Calu3 (cell line): Measurements from ENCODE around the gene MUC20. TPM values are rescaled to one million over a fixed set of nuclear protein-coding genes. Genes with fewer than 3 reads are reported as not detected.
A peak's percentile ranks its signal among the peaks of the same experiment; 100 is the strongest.

Source experiments
- BruUV-seq: library from RNA; stranded (reverse); fragments of 400-500 nt; replicated peaks from 2 replicates; lab custom pipeline; 2021; lab: Mats Ljungman, UMichigan
- CTCF ChIA-PET: fragments of 300-600 bp; sonication (Branson Sonifier 250); formaldehyde crosslinking; loops from one replicate; lab custom pipeline; 2022; ENCODE audit warnings: antibody characterized with exemption; lab: Charles Lee
- DNase-seq: peaks from one replicate; pipeline ENCODE4 v3.0.0; 2022
- H3K27ac Mint-ChIP-seq: one replicate; pipeline ENCODE4 v1.8.0; 2022; ENCODE audit warnings: mixed read lengths; ENCODE audit not compliant: unreplicated experiment
- H3K27me3 Mint-ChIP-seq: one replicate; pipeline ENCODE4 v1.8.0; 2022; ENCODE audit warnings: mixed read lengths; ENCODE audit not compliant: unreplicated experiment
- H3K36me3 Mint-ChIP-seq: one replicate; pipeline ENCODE4 v1.8.0; 2022; ENCODE audit warnings: mild to moderate bottlenecking, moderate library complexity, mixed read lengths; ENCODE audit not compliant: insufficient read depth, unreplicated experiment
- H3K4me1 Mint-ChIP-seq: one replicate; pipeline ENCODE4 v1.8.0; 2022; ENCODE audit warnings: mild to moderate bottlenecking, low read depth, mixed read lengths; ENCODE audit not compliant: unreplicated experiment
- H3K4me3 Mint-ChIP-seq: one replicate; pipeline ENCODE4 v1.8.0; 2022; ENCODE audit warnings: mild to moderate bottlenecking, low read depth, moderate library complexity, mixed read lengths; ENCODE audit not compliant: unreplicated experiment
- H3K9me3 Mint-ChIP-seq: one replicate; pipeline ENCODE4 v1.8.0; 2022; ENCODE audit warnings: low read depth, mixed read lengths; ENCODE audit not compliant: unreplicated experiment
- CTCF ChIP-seq: fragments of 200-600 bp; IDR thresholded peaks from one replicate; pipeline ENCODE4 v1.8.0; 2022; ENCODE audit warnings: antibody characterized with exemption; ENCODE audit not compliant: unreplicated experiment
- intact Hi-C: fragments of 100-400 bp; cut with micrococcal nuclease; formaldehyde crosslinking; loops from one replicate; pipeline ENCODE4 v1.10.0; 2022; ENCODE audit not compliant: unreplicated experiment
- total RNA-seq: library from RNA; stranded (reverse); gene quantifications from 2 replicates; pipeline ENCODE4 v1.2.3, GENCODE V29; 2022

The MUC20 gene
- total RNA-seq, 1 experiment from 2014 or later: 83.1 TPM

GRCh38 chr3:195696632-195697278 is 24.0 kb upstream of the MUC20 start:
- H3K36me3 Mint-ChIP-seq: peaks cover 44% of the 10 kb centered on the region
- intact Hi-C loops: no loop called here
- CTCF ChIA-PET: no interaction called here

GRCh38 chr3:195697582-195698324 is 23.0 kb upstream of the MUC20 start:
- Mint-ChIP-seq H3K36me3 (peaks cover 36% of the 10 kb centered on the region), H3K9me3 (no peaks in the 10 kb centered on the region), H3K4me1 (peaks cover 18% of the 10 kb centered on the region), H3K4me3 (no peak overlapping the region), H3K27me3 (no peaks in the 10 kb centered on the region), H3K27ac (peak overlapping the region; percentile 1)
- intact Hi-C loops: no loop called here
- TF ChIP-seq CTCF: no peak
- DNase-seq: no peak
- BruUV-seq: no TSS peak
- CTCF ChIA-PET: no interaction called here

More at GRCh38 chr3:195696632-195697278, 24.0 kb upstream of the MUC20 start:
- TF ChIP-seq CTCF: no peak
- H3K27me3 Mint-ChIP-seq: no peaks in the 10 kb centered on the region
- no peaks in the 10 kb centered on the region for H3K9me3 Mint-ChIP-seq
- peaks cover 18% of the 10 kb centered on the region for H3K4me1 Mint-ChIP-seq
- no peak for DNase-seq
- no TSS peak for BruUV-seq
- H3K4me3 Mint-ChIP-seq: no peak overlapping the region
- H3K27ac Mint-ChIP-seq: no peak overlapping the region

DNA sequence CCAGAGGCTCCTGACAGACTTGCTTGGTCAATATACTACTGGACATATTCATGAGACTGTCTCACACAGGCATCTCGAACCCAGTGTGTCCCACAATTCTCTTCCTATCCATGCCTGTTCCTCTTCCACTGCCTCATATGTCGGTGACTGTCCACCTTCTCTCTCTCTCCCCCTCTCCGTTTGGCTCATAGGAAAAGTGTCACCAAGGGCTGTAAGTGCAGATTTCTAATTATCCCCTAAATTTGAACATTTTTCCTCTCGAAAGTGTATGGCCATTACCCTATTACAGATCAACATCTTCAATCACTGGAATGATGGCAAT is 22.5 kb upstream of the MUC20 start:
- intact Hi-C loops: no loop called here
- BruUV-seq: no TSS peak
- no peaks in the 10 kb centered on the region for H3K9me3 Mint-ChIP-seq
- H3K27me3 Mint-ChIP-seq: no peaks in the 10 kb centered on the region
- H3K4me3 Mint-ChIP-seq: no peak overlapping the region
- CTCF ChIA-PET: no interaction called here
- DNase-seq: no peak
- peaks cover 34% of the 10 kb centered on the region for H3K36me3 Mint-ChIP-seq
- H3K4me1 Mint-ChIP-seq: peaks cover 18% of the 10 kb centered on the region
- no peak for TF ChIP-seq CTCF
- H3K27ac Mint-ChIP-seq: peak overlapping the region; percentile 1

DNA sequence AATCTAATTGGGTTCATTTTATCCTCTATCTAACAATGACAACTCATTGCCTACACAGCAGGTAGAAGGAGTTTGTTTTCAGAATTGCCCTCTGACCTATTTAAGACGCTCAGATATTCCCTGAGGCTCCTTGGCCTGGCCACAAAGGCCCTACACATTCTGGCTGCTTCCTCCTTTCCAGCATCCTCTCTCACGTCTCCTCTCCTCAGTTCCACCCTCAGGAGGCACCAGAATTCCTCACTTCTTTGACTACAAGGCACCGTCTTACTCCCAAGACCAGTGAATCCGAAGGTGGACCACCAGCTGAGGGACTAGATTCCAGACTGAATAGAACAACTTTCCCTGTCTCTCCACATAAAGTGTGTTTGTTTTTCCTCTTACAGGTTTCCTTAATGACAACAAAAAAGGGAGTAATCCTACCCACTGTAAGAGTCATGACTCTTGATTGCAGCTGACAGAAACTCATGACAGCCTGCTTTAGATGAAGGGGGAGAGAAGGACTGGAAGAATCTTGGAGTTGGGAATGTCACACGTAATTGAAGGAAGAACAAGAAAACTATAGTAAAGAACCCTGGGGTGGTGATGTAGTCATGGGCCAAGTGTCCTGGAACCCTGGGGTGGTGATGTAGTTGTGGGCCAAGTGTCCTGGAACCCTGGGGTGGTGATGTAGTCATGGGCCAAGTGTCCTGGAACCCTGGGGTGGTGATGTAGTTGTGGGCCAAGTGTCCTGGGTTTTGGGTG is 22.0 kb upstream of the MUC20 start:
- Mint-ChIP-seq H3K27me3 (no peaks in the 10 kb centered on the region), H3K4me3 (no peak overlapping the region), H3K9me3 (no peaks in the 10 kb centered on the region), H3K4me1 (peaks cover 18% of the 10 kb centered on the region), H3K27ac (peak overlapping the region; percentile 1), H3K36me3 (peaks cover 35% of the 10 kb centered on the region)
- CTCF ChIA-PET: no interaction called here
- TF ChIP-seq CTCF: no peak
- DNase-seq: no peak
- no TSS peak for BruUV-seq
- intact Hi-C loops: no loop called here
